Panc1 (cell line): Measurements from ENCODE around the gene TPCN1. TPM values are rescaled to one million over a fixed set of nuclear protein-coding genes. Genes with fewer than 3 reads are reported as not detected.

Experiments used
- ATAC-seq: fragments of 200-7000 bp; cut with Tn5 transposase; 2 replicates; pipeline ENCODE4 v1.9.1; 2020; ENCODE audit warnings: mild to moderate bottlenecking, moderate library complexity
- BruUV-seq: library from RNA; stranded (reverse); fragments of 400-500 nt; replicated peaks from 2 replicates; lab custom pipeline; 2021; lab: Mats Ljungman, UMichigan
- CTCF ChIA-PET: fragments of 300-600 bp; sonication (Branson Sonifier 250); formaldehyde crosslinking; loops from one replicate; lab custom pipeline; 2022; ENCODE audit warnings: antibody characterized with exemption; lab: Charles Lee
- POLR2A ChIA-PET: fragments of 300-600 bp; sonication (Branson Sonifier 250); formaldehyde crosslinking; loops from one replicate; lab custom pipeline; 2022; ENCODE audit warnings: antibody characterized with exemption; lab: Charles Lee
- DNase-seq: peaks from one replicate; pipeline ENCODE4 v3.0.0-alpha.2; 2010; ENCODE audit warnings: low read depth, low spot score
- H3K27ac ChIP-seq: 2 replicates; pipeline ENCODE4 v1.5.1; 2011; ENCODE audit warnings: mild to moderate bottlenecking, low read length, inconsistent platforms
- H3K27me3 ChIP-seq: fragments of 200-500 bp; sonication (Bioruptor generic); 2 replicates; pipeline ENCODE4 v1.6.0; 2014; ENCODE audit warnings: low read length, inconsistent platforms; ENCODE audit not compliant: control insufficient read depth, insufficient read depth
- H3K36me3 ChIP-seq: fragments of 200-500 bp; sonication (Bioruptor generic); 2 replicates; pipeline ENCODE4 v1.5.1; 2014; ENCODE audit warnings: inconsistent platforms, mild to moderate bottlenecking, low read length, moderate library complexity; ENCODE audit not compliant: control insufficient read depth, insufficient read depth
- H3K4me1 ChIP-seq: 2 replicates; pipeline ENCODE4 v1.5.1; 2011; ENCODE audit warnings: inconsistent platforms, mild to moderate bottlenecking, low read length, moderate library complexity; ENCODE audit not compliant: control insufficient read depth, insufficient read depth
- H3K4me3 ChIP-seq, 2 experiments: 2 replicates each; pipeline ENCODE4 v1.5.1; 2011 to 2012; ENCODE audit warnings: low read depth in 2 of 2, low read length in 2 of 2, mild to moderate bottlenecking in 2 of 2, inconsistent platforms in 1 of 2, moderate library complexity in 1 of 2
- H3K9me3 ChIP-seq: fragments of 200-500 bp; sonication (Bioruptor generic); 2 replicates; pipeline ENCODE4 v1.5.1; 2014; ENCODE audit warnings: low read depth, mild to moderate bottlenecking, inconsistent platforms, low read length, moderate library complexity; ENCODE audit not compliant: control insufficient read depth, insufficient read depth
- POLR2AphosphoS5 ChIP-seq: IDR thresholded peaks from 2 replicates; pipeline ENCODE4 v1.6.1; 2012; ENCODE audit warnings: mild to moderate bottlenecking, low read depth, low read length, moderate library complexity
- SIN3A ChIP-seq: IDR thresholded peaks from 2 replicates; pipeline ENCODE4 v1.6.1; 2012; ENCODE audit warnings: low read depth, mild to moderate bottlenecking, low read length, moderate library complexity, borderline replicate concordance; ENCODE audit not compliant: insufficient read depth
- TCF7L2 ChIP-seq: IDR thresholded peaks from 2 replicates; pipeline ENCODE4 v1.6.1; 2011; ENCODE audit warnings: mild to moderate bottlenecking, low read depth, low read length, inconsistent platforms
- in situ Hi-C: cut with HindIII; loops from 2 replicates; pipeline ENCODE4 v1.10.0; 2016; ENCODE audit warnings: low sequenced_read_pairs, low pct_unique_long_range_greater_than_20kb
- intact Hi-C: fragments of 100-400 bp; cut with micrococcal nuclease; formaldehyde crosslinking; loops from one replicate; pipeline ENCODE4 v1.10.0; 2022; ENCODE audit not compliant: unreplicated experiment
- total RNA-seq: library from RNA; stranded (reverse); gene quantifications from one replicate; pipeline ENCODE4 v1.2.1, GENCODE V29; 2021; ENCODE audit not compliant: unreplicated experiment
- TF ChIP-seq, protein P1 (sequence below): fragments of 450-650 bp; IDR thresholded peaks from 2 replicates; pipeline ENCODE4 v1.5.1; 2017; ENCODE audit warnings: mild to moderate bottlenecking
- TF ChIP-seq, protein P2 (sequence below), 2 experiments: IDR thresholded peaks; 2 replicates each; pipeline ENCODE4 v1.6.1; 2011 to 2012; ENCODE audit warnings: low read depth in 2 of 2, control low read depth in 1 of 2, low read length in 1 of 2, mild to moderate bottlenecking in 1 of 2, moderate library complexity in 1 of 2; ENCODE audit not compliant: insufficient read depth in 1 of 2

Gene TPCN1
- total RNA-seq, 1 experiment from 2014 or later, result 75.2 TPM

- intact Hi-C loops (no loop called here), in situ Hi-C loops (no loop called here)
- no peaks in the 10 kb centered on the region for H3K27me3 ChIP-seq
- H3K27ac ChIP-seq, result no peak overlapping the region
- POLR2A ChIA-PET, result no interaction called here
- BruUV-seq, result no TSS peak
- ATAC-seq (no peak), DNase-seq (no peak)
- no peak overlapping the region for H3K4me3 ChIP-seq
- TF ChIP-seq SIN3A (no peak), POLR2AphosphoS5 (no peak), TCF7L2 (no peak)
- TF ChIP-seq, protein P1, sequence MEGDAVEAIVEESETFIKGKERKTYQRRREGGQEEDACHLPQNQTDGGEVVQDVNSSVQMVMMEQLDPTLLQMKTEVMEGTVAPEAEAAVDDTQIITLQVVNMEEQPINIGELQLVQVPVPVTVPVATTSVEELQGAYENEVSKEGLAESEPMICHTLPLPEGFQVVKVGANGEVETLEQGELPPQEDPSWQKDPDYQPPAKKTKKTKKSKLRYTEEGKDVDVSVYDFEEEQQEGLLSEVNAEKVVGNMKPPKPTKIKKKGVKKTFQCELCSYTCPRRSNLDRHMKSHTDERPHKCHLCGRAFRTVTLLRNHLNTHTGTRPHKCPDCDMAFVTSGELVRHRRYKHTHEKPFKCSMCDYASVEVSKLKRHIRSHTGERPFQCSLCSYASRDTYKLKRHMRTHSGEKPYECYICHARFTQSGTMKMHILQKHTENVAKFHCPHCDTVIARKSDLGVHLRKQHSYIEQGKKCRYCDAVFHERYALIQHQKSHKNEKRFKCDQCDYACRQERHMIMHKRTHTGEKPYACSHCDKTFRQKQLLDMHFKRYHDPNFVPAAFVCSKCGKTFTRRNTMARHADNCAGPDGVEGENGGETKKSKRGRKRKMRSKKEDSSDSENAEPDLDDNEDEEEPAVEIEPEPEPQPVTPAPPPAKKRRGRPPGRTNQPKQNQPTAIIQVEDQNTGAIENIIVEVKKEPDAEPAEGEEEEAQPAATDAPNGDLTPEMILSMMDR, result no peak
- TF ChIP-seq, protein P2, sequence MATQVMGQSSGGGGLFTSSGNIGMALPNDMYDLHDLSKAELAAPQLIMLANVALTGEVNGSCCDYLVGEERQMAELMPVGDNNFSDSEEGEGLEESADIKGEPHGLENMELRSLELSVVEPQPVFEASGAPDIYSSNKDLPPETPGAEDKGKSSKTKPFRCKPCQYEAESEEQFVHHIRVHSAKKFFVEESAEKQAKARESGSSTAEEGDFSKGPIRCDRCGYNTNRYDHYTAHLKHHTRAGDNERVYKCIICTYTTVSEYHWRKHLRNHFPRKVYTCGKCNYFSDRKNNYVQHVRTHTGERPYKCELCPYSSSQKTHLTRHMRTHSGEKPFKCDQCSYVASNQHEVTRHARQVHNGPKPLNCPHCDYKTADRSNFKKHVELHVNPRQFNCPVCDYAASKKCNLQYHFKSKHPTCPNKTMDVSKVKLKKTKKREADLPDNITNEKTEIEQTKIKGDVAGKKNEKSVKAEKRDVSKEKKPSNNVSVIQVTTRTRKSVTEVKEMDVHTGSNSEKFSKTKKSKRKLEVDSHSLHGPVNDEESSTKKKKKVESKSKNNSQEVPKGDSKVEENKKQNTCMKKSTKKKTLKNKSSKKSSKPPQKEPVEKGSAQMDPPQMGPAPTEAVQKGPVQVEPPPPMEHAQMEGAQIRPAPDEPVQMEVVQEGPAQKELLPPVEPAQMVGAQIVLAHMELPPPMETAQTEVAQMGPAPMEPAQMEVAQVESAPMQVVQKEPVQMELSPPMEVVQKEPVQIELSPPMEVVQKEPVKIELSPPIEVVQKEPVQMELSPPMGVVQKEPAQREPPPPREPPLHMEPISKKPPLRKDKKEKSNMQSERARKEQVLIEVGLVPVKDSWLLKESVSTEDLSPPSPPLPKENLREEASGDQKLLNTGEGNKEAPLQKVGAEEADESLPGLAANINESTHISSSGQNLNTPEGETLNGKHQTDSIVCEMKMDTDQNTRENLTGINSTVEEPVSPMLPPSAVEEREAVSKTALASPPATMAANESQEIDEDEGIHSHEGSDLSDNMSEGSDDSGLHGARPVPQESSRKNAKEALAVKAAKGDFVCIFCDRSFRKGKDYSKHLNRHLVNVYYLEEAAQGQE (IDR thresholded peaks at IDR 0.05; ENCODE audit: insufficient read depth in 1 of 2, low read depth in 2 of 2, low read length in 1 of 2), result no peak
- CTCF ChIA-PET, result no interaction called here
- peaks cover 10% of the 10 kb centered on the region; the same call in 1 of the 2 replicates for H3K4me1 ChIP-seq
- no peaks in the 10 kb centered on the region; the same call in 1 of the 2 replicates for H3K36me3 ChIP-seq
- H3K9me3 ChIP-seq, result no peaks in the 10 kb centered on the region
Measured at GRCh38 chr12:113332688-113333417, 111.6 kb downstream of the TPCN1 start.

DNA sequence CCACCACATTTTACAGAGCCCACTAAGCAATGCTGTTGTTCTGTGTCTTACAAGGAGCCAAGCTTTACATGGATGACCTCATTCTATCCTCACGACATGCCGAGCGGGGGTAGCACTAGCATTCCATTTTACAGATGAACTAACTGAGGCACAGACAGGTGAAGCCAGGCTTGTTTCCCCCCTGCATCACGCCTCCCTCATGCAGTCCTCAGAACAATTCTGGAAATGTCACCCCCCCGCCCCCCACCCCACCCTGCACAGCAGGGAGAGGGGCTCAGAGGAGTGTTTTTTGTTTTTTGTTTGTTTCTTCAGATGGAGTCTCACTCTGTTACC, 112.1 kb downstream of the TPCN1 start:
- ChIA-PET CTCF (no interaction called here), POLR2A (no interaction called here)
- TF ChIP-seq SIN3A (no peak), POLR2AphosphoS5 (no peak), TCF7L2 (no peak)
- TF ChIP-seq, protein P2 (IDR thresholded peaks at IDR 0.05; ENCODE audit: insufficient read depth in 1 of 2, low read depth in 2 of 2, low read length in 1 of 2), result no peak
- TF ChIP-seq, protein P1, result no peak
- DNase-seq (no peak), ATAC-seq (no peak)
- intact Hi-C loops (no loop called here), in situ Hi-C loops (no loop called here)
- no peaks in the 10 kb centered on the region for H3K27me3 ChIP-seq
- H3K27ac ChIP-seq, result no peak overlapping the region
- peaks cover 10% of the 10 kb centered on the region; the same call in 1 of the 2 replicates for H3K4me1 ChIP-seq
- no TSS peak for BruUV-seq
- H3K36me3 ChIP-seq, result no peaks in the 10 kb centered on the region; the same call in 1 of the 2 replicates
- H3K9me3 ChIP-seq, result no peaks in the 10 kb centered on the region
- no peak overlapping the region for H3K4me3 ChIP-seq
